ENCODE data around the gene POLR2L.

- no peak for TF ChIP-seq CTCF (IDR thresholded peaks at IDR 0.05)
- no peak for TF ChIP-seq POLR2A (IDR thresholded peaks at IDR 0.05; ENCODE audit: low read depth)
- TF ChIP-seq POLR2AphosphoS5 (IDR thresholded peaks at IDR 0.05): no peak
Observed at GRCh38 chr11:803770-804598, 38.3 kb downstream of the POLR2L start.
